Activated CD8-positive, alpha-beta T cell treated with anti-CD3 and anti-CD28 coated beads, Interleukin-2, amount 10 ng/mL, durations not matched to agents 7 days and 5 days (primary cell): ENCODE results near the gene TRPC4AP. TPM values are rescaled to one million over a fixed set of nuclear protein-coding genes. Genes with fewer than 3 reads are reported as not detected.
A peak's percentile ranks its signal among the peaks of the same experiment; 100 is the strongest.

Source experiments
- ATAC-seq: fragments of 150-1000 bp; cut with Tn5 transposase; one replicate; pipeline ENCODE4 v1.10.0; 2021; ENCODE audit warnings: moderate library complexity
- CTCF ChIA-PET: fragments of 350-600 bp; sonication (Branson Sonifier 250); formaldehyde crosslinking; loops from one replicate; lab custom pipeline; 2021; ENCODE audit warnings: antibody characterized with exemption; lab: Charles Lee
- POLR2A ChIA-PET: fragments of 350-600 bp; sonication (Branson Sonifier 250); formaldehyde crosslinking; loops from one replicate; lab custom pipeline; 2021; ENCODE audit warnings: antibody characterized with exemption; lab: Charles Lee
- DNase-seq: peaks from one replicate; pipeline ENCODE4 v3.0.0-alpha.2; 2020
- H3K27ac Mint-ChIP-seq: one replicate; pipeline ENCODE4 v1.8.0; 2021; ENCODE audit warnings: mild to moderate bottlenecking, mixed read lengths
- H3K27me3 Mint-ChIP-seq: one replicate; pipeline ENCODE4 v1.8.0; 2021; ENCODE audit warnings: low read depth, mixed read lengths
- H3K36me3 Mint-ChIP-seq: one replicate; pipeline ENCODE4 v1.8.0; 2021; ENCODE audit warnings: low read depth, mixed read lengths
- H3K4me1 Mint-ChIP-seq: one replicate; pipeline ENCODE4 v1.8.0; 2021; ENCODE audit warnings: low read depth, mixed read lengths
- H3K4me3 Mint-ChIP-seq: one replicate; pipeline ENCODE4 v1.8.0; 2021; ENCODE audit warnings: mild to moderate bottlenecking, mixed read lengths
- H3K9me3 Mint-ChIP-seq: one replicate; pipeline ENCODE4 v1.8.0; 2022; ENCODE audit warnings: mixed read lengths; ENCODE audit not compliant: insufficient read depth
- total RNA-seq, 2 experiments: library from RNA; stranded (reverse); gene quantifications; one replicate each; pipeline ENCODE4 v1.2.3, GENCODE V29; 2021

Gene TRPC4AP
- total RNA-seq, 2 experiments from 2014 or later: 43.2 to 44.6 TPM

- ATAC-seq (no peak), DNase-seq (no peak)
- Mint-ChIP-seq H3K4me3 (no peak overlapping the region), H3K27me3 (no peaks in the 10 kb centered on the region), H3K36me3 (peaks cover 21% of the 10 kb centered on the region), H3K9me3 (no peaks in the 10 kb centered on the region), H3K4me1 (no peaks in the 10 kb centered on the region), H3K27ac (no peak overlapping the region)
- ChIA-PET CTCF (no interaction called here), POLR2A (no interaction called here)
These were observed 70.8 kb downstream of the TRPC4AP start for GRCh38 chr20:35021831-35022230.

GRCh38 chr20:35021063-35021462 lies 71.5 kb downstream of the TRPC4AP start:
- H3K36me3 Mint-ChIP-seq: peaks cover 23% of the 10 kb centered on the region
- ATAC-seq (no peak), DNase-seq (no peak)
- H3K4me3 Mint-ChIP-seq: no peak overlapping the region
- no peak overlapping the region for H3K27ac Mint-ChIP-seq
- H3K9me3 Mint-ChIP-seq: no peaks in the 10 kb centered on the region
- ChIA-PET CTCF (no interaction called here), POLR2A (no interaction called here)
- no peaks in the 10 kb centered on the region for H3K4me1 Mint-ChIP-seq
- H3K27me3 Mint-ChIP-seq: no peaks in the 10 kb centered on the region

DNA sequence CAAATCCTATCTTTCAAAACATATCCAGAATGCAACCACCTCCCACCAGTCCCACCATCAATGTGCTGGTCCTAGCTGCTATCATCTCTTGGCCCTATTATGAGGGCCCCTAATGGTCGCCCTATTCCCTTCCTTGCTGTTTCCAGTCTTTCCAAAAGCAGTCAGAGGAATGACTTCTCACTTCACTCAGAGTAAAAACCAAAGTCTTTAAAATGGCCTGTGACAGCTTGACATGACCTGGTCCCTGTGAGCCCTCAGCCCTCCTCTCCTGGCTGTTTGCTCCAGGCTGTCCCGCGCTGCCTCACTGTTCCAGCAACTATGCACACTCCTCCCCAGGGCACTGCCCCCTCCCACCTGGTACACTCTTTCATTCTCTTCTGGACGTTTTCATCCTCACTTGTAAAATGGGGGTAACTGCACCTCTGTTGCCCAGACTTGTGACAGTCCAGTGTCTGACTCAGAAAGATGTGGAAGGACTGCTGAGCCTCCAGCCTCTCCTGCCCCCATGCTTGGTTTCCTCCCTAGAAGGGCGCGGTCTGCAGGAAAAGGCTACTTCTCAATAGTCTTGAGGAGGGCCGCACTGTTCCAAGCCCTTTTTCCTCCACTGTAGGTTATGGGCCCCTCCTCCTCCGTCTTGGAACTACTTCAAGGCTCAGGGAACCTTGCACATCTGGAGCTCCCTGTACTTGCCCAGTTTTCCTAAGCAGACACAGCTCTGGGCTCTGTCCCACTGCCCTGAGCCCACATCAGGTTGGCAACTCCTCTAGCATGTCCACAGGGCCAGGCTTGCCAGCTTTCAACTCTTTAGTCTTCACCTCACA lies 72.3 kb downstream of the TRPC4AP start:
- ChIA-PET CTCF (no interaction called here), POLR2A (interaction anchor here (0.8 kb wide), 1 partner anchor 141 kb away, joined by 3 read pairs; no protein-coding TSS in a partner anchor)
- peak overlapping the region; percentile 11 for H3K27ac Mint-ChIP-seq
- H3K4me1 Mint-ChIP-seq: no peaks in the 10 kb centered on the region
- no peak for DNase-seq
- H3K36me3 Mint-ChIP-seq: peaks cover 22% of the 10 kb centered on the region
- no peaks in the 10 kb centered on the region for H3K9me3 Mint-ChIP-seq
- H3K4me3 Mint-ChIP-seq: no peak overlapping the region
- H3K27me3 Mint-ChIP-seq: no peaks in the 10 kb centered on the region
- ATAC-seq: no peak

- no peaks in the 10 kb centered on the region for H3K4me1 Mint-ChIP-seq
- DNase-seq (no peak), ATAC-seq (no peak)
- no peak overlapping the region for H3K27ac Mint-ChIP-seq
- ChIA-PET CTCF (no interaction called here), POLR2A (interaction anchor here (0.8 kb wide), 1 partner anchor 142 kb away, joined by 3 read pairs; no protein-coding TSS in a partner anchor)
- H3K4me3 Mint-ChIP-seq: no peak overlapping the region
- no peaks in the 10 kb centered on the region for H3K27me3 Mint-ChIP-seq
- no peaks in the 10 kb centered on the region for H3K9me3 Mint-ChIP-seq
- peaks cover 19% of the 10 kb centered on the region for H3K36me3 Mint-ChIP-seq
These were observed 73.8 kb downstream of the TRPC4AP start for GRCh38 chr20:35018590-35019371.

DNA sequence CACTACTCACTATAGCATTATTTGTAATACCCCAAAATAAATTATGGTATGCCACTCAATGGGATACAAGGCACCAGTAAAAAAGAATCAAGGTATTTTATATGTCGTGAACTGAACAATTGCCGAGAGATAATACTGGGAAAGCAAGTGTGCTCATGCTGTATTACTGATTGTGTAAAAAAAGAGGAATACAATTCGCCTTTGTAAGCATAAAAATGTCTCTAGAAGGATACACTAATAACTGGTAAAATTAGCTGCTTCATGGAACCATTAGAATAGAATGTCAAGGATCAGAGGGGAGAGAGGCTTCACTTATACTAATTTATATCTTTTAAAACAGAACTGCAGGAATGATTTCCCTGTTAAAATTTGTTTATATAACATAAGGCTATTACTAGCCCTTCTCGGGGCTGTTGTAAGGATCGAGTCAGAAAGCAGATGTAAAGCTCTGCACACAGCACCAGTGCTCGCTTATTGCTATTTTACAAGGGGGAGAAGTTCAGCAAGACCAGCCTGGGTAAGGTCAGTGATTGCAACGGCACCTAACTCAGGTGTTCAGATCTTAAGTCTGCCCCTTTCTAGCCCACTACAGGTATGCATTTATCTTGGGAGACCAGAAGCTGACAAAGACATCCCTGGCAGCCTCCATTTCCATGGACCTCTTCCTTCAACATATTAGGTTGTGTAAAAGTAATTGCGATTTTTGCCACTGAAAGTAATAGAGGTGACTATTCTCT lies 75.3 kb downstream of the TRPC4AP start:
- no peaks in the 10 kb centered on the region for H3K9me3 Mint-ChIP-seq
- H3K27ac Mint-ChIP-seq: no peak overlapping the region
- H3K36me3 Mint-ChIP-seq: peaks cover 26% of the 10 kb centered on the region

GRCh38 chr20:35015863-35016193 lies 76.8 kb downstream of the TRPC4AP start:
- Mint-ChIP-seq H3K27me3 (no peaks in the 10 kb centered on the region), H3K9me3 (no peaks in the 10 kb centered on the region), H3K4me3 (no peak overlapping the region), H3K36me3 (peaks cover 32% of the 10 kb centered on the region), H3K27ac (no peak overlapping the region), H3K4me1 (no peaks in the 10 kb centered on the region)
- ChIA-PET CTCF (interaction anchor here (1.7 kb wide), 1 partner anchor 15 kb away, joined by 4 read pairs; no protein-coding TSS in a partner anchor), POLR2A (no interaction called here)
- ATAC-seq (no peak), DNase-seq (no peak)

More for the DNA sequence above, 75.3 kb downstream of the TRPC4AP start:
- POLR2A ChIA-PET: no interaction called here
- H3K4me3 Mint-ChIP-seq: no peak overlapping the region
- DNase-seq (no peak), ATAC-seq (no peak)
- CTCF ChIA-PET: interaction anchor here (1.4 kb wide), 1 partner anchor 144 kb away, joined by 3 read pairs; the partner anchor contains the start of gene GGT7
- no peaks in the 10 kb centered on the region for H3K4me1 Mint-ChIP-seq
- H3K27me3 Mint-ChIP-seq: no peaks in the 10 kb centered on the region

DNA sequence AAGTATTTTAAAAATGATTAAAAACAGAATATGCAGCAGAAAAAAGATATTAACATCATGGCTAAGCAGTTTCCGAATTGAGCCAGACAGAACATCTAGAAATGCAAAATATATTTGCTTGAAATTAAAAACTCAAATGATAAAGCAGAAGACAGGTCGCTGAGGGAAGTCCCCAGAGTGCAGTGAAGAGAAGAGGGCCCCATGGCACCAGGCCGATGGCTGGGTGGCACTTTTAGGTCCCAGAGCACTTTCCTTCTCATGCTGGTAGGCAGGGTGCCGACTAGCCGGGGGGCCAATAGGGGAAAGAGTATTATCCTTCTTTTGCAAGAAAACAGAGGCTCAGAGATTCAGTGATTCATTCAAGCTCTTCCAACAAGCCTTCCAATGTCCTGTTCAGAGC lies 78.1 kb downstream of the TRPC4AP start:
- peaks cover 5% of the 10 kb centered on the region for H3K4me1 Mint-ChIP-seq
- ChIA-PET POLR2A (no interaction called here), CTCF (interaction anchor here (1.7 kb wide), 1 partner anchor 13 kb away, joined by 4 read pairs; no protein-coding TSS in a partner anchor)
- H3K4me3 Mint-ChIP-seq: no peak overlapping the region
- no peak overlapping the region for H3K27ac Mint-ChIP-seq
- no peaks in the 10 kb centered on the region for H3K27me3 Mint-ChIP-seq
- no peak for ATAC-seq
- H3K9me3 Mint-ChIP-seq: no peaks in the 10 kb centered on the region
- DNase-seq: no peak
- peaks cover 39% of the 10 kb centered on the region for H3K36me3 Mint-ChIP-seq

GRCh38 chr20:35013421-35014411 lies 78.9 kb downstream of the TRPC4AP start:
- H3K4me3 Mint-ChIP-seq: no peak overlapping the region
- H3K4me1 Mint-ChIP-seq: peaks cover 5% of the 10 kb centered on the region
- H3K36me3 Mint-ChIP-seq: peaks cover 45% of the 10 kb centered on the region
- ChIA-PET POLR2A (interaction anchor here (0.5 kb wide), 1 partner anchor 65 kb away, joined by 3 read pairs; no protein-coding TSS in a partner anchor), CTCF (no interaction called here)
- peak overlapping the region; percentile 11 for H3K27ac Mint-ChIP-seq
- no peak for DNase-seq
- no peaks in the 10 kb centered on the region for H3K27me3 Mint-ChIP-seq
- no peak for ATAC-seq
- H3K9me3 Mint-ChIP-seq: no peaks in the 10 kb centered on the region

DNA sequence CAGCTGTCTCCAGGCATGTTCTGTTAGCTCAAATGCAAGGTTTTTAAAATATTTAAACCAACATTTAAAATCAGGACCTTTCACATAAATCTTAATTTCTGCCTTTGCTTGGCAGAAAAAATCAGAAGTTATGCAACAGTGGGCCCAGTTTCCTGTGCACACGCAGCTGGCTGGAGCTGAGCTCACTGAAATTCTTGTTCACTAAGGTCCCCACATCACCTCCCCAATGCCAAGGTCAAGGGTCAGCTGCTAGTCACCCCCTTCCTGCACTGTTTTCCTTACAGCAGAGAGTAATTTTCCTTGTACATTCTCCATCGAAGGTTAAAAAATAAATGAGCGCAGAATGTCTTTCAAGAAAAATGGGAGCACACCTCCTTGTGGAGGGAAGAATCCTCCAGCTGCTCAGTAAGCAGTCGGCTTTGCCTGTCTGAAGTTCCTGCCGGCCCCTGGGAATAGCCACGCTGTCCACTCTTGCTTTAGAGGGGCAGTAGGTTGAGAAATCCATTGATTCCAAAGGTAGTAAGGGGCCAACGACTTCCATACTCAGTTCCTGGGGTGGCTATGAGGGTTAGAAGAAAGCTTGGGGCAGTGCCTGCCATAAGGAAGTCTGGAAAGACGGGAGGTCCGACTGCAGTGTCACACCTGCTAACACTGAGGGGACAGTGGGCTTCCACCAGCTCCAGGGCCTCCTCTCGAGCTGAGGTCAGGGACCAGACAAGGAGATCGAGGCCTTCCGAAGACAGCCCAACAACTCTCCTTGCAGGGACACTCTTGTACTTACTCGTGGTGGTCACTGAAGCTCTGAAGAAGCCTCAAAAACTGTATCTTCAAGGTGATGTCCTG lies 80.2 kb downstream of the TRPC4AP start:
- no peaks in the 10 kb centered on the region for H3K9me3 Mint-ChIP-seq
- DNase-seq: no peak
- CTCF ChIA-PET: interaction anchor here (1.0 kb wide), 1 partner anchor 137 kb away, joined by 3 read pairs; no protein-coding TSS in a partner anchor
- H3K27me3 Mint-ChIP-seq: no peaks in the 10 kb centered on the region
- POLR2A ChIA-PET: interaction anchor here (0.5 kb wide), 1 partner anchor 67 kb away, joined by 3 read pairs; no protein-coding TSS in a partner anchor
- H3K4me3 Mint-ChIP-seq: no peak overlapping the region
- ATAC-seq: no peak
- H3K36me3 Mint-ChIP-seq: peaks cover 48% of the 10 kb centered on the region
- no peak overlapping the region for H3K27ac Mint-ChIP-seq
- H3K4me1 Mint-ChIP-seq: peaks cover 5% of the 10 kb centered on the region

GRCh38 chr20:35011589-35012226 lies 80.9 kb downstream of the TRPC4AP start:
- H3K4me1 Mint-ChIP-seq: peaks cover 5% of the 10 kb centered on the region
- no peaks in the 10 kb centered on the region for H3K27me3 Mint-ChIP-seq
- ATAC-seq (no peak), DNase-seq (no peak)
- POLR2A ChIA-PET: no interaction called here
- no peak overlapping the region for H3K4me3 Mint-ChIP-seq
- CTCF ChIA-PET: interaction anchor here (0.9 kb wide), 1 partner anchor 138 kb away, joined by 4 read pairs; no protein-coding TSS in a partner anchor
- no peaks in the 10 kb centered on the region for H3K9me3 Mint-ChIP-seq
- H3K27ac Mint-ChIP-seq: peak overlapping the region; percentile 3
- peaks cover 46% of the 10 kb centered on the region for H3K36me3 Mint-ChIP-seq
